NCI-H524 (cell line): Measurements from ENCODE around the gene POU3F3.

Source experiments
- DNase-seq, 2 experiments: peaks; one replicate each; lab custom pipeline; 2025; lab: John Stamatoyannopoulos, UW

The POU3F3 gene

DNA sequence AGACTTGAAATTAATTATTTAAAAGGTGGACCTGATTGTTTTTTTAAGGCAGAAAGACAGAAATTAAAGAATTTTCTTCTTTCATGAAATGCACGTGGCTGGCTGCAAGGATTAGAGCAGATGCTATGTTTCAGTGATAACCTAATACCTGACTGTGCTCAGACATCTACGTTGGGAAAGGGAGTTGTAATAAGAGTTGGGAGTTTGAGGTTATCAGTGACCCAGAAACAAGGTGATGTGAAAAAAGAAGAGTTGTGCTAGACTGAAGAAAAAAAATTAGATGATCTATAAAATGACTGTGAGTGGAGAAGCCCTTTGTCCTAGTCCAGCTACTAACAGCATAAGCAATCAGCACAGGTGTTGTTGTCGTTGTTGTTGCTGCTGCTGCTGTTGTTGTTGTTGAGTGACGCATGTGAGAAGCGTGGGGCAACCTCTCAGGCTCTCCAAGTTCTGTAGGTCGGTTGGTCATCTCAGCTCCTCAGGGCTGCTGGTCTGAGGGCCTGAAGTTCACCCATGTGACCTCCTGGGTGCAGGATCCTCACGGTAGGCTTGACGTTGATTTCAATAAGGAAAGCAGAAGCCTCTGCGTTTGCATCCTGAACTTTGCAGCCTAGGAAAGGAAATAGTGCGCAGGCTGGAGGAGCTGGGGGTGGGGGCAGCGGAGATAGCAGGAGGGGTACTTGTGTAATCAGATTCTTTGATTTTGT is 7.6 kb downstream of the POU3F3 start:
- DNase-seq = peak; percentile 22 to 63

DNA sequence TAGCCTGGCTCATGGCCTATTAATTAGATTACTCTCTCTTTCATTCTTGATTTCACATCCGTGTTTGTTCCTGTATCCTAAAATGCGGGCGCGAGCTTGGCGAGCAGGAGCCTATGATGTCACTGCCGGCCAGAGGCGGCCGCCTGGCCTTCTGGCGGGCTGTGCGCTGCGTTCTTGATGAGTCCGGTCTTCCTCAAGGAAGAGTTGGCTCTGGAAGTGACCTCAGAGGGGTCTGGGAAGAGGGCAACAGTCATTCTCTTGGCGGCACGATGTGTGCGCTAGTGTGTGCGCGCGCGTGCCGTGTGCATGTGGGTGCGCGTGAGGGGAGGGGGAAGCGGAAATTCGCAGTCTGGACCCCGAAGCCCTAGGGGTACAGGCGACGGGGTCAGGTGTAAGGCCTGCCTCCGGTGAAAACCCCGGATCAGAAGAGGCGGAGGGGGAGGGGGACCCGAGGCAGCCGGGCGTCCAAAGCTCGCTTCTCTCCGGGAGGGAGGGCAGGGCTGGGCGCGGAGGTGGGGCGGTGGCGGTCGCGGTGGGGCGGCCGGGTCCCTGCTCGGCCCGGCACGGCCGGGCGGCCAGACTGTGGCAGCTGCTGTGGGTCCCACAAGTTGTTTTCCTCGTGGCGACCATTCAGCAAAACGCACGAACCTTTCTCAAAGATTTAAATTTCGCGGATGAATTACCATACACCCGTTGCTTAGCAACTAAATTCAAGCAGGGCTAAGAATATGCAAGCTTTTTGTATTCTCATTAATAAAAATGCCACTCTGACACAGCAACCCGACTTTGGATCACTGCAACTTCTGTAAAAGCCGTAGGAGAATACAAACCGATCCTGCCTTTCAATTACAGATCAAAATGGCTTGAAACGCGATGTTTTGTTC is 8.4 kb downstream of the POU3F3 start:
- DNase-seq = peak; percentile 25 to 71

DNA sequence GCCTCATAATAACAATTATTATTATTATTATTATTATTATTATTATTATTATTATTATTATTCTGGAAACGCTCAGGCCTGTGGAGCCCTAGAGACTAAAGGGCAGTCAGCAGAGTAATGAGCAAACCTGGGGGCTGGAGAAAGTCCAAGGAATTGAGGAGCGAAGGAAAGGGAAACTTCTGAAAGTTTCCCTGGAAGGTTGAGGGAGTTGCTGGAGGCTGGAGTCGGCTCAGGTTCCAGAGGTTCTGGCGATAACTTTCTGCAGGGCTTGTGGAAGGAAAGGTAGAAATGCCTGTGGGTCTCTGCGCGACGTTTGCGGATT is 9.2 kb downstream of the POU3F3 start:
- DNase-seq = no peak

DNA sequence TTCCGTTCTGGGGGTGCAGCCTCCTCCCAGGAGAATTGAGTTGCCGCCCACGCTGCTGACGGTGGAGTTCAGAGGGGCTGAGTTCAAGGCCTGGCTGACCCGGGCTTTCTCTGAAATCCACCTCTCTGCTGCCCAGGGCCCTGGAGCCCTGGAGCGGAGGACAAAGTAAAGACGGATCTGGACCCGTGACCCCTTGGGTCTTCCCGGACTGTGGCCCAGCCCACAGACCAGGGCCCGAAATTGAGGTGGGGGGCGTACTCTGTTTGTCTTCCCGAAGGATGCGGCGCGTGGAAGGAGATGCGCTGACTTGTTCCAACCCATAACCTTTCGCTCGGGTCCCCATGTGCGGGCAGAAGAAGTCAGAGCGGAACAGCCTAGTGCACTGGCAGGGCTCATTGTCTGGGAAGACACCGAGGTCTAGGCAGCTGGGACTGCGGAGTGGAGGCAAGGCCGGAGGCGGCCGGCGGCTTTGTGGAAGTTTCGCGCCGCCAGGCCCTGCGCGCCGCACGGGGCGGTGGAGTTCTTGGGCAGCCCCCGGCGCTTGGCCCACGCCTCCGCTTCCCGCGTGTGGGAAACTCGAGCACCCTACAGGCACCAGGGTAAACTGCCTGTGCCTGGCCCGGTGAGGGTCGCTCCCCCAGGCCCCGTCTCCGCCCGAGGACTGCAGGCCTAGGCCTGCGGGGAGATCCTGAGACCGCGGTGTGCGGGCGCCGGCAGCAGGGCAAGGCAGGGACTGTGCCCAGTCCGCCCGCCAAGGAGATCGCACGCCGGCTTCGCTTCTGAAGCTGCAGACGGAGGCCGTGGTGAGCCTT is 9.8 kb downstream of the POU3F3 start:
- DNase-seq = no peak

DNA sequence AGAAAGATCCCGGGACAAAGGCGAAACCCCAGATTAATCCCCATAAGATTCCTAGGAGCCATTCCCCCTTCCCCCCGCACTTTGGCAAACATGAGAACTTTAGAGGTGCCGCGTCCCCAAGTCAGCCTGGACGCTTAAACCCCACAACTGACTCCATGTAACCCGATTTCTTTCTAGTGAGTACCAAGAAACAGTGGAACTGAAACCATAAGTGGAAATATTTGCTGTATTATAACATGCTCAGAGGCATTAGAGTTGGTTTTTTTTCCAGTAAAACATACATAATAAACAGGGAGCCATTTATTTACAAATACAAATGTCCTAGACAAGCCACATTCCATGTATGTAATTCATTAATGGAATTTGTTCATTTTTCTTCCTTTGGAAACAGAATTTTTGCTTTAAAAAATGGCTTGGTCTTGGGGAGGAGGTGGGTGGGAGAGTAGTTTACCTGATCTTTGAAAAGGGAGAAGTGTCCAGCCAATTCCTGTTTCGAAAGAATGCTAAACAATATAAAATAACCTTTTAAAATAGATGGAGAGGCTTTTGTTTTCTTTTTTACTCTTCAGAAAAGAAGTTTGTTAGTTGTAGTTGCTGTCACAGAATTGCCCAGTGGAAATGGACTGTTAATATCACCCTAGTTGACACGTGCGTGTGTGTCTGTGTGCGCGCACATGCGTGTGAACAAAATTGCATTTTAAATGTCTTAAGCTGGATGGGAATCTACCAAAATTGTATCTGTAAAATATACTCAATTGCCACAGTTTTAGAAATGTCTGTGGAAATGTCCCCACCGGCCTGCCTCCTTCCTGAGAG is 10.6 kb downstream of the POU3F3 start:
- no peak for DNase-seq

DNA sequence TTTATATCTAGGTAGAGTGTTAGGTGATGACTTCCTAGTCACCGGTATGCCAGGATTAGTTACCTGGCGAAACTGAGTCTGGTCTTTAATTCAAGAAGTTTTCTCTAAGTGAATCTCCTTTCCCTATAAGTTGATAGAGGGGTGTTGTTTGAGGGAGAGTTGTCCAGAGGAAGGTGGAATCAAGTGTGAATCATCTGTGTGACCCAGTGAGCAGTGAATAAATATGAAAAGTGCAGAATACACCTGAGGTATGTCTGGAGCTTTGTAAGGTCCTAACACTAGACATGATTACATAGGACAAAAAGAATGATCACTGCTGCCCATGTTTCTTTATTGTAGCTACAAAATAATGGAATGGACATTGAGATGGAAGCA is 11.2 kb downstream of the POU3F3 start:
- no peak for DNase-seq

DNA sequence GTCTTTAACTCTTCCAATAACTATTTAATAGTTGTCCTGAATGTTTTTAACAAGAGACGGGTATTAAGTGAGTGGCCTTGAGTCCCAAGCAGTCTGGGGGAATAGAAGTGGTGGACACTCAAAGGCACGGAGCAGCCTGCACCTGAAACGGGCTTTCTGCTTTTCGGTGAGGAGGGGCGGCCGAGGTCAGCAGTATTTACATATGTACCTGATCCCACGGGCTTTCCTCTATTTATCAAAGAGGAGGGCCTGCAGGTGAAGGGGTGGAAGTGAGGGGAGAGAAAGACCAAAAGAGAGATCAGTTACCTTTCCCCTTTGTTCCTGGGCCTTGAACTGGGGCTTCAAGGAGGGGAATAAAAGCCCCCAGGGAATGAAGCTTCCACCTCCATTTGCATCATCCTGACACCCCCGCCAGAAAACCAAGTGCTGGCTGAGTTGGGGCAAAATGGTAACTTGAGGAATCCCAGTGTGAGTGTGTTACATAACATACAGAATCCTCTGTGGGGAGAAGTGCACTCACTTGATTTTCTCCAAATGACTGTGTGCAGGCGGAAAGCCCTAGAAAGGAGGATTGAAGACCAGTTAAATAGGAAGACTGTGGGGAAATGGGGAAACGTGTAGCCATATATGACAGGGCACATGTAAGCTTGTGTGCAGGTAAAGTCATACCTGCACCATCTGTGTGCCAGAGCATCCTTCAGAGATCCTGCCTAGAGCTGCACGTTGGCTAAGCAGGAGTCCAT is 12.4 kb downstream of the POU3F3 start:
- DNase-seq = no peak

DNA sequence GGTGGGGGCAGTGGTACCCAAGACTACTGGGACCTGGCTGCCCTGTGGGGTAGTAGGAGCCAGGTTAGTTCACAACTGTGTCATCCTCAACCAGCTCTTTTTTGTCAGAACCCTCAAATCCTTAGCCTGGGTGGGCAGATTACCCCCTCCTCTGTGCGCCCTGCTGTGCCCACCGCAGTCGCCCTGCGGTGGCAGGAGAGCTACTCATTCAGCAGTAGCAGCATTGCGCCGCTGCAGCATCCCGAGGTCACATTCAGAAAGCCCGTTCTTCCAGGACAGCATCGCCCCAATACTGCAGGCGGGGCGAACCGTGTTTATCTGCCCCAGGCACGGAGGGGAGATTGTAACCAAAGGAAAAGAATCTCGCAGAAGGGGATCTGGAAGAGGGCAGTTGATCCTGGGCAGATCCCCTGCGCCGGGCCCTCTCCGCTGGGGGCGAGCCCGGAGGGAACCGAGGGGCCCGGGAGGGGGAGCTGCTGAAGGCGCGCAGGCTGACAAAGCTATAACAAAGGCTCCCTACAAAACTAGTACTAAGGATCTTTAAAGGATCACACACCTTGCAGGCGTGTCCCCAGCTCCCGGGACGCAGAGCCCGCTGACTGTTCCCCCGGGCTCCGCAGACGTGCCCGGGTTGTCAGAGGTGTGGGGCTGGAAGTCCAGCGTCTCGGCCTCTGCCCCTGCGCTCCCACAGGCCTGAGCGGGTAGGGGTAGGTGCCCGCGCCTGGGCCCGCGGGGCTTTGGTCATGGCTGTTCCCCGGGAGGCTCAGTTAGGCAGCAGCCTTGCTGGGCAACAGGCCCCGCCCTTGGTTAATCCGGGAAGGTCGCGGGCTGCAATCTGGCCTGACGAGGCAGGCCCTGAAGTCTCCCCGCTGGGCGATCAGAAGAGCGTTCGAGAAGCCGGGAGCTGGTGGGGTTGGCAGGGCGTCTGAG is 13.2 kb downstream of the POU3F3 start:
- peak; percentile 31 to 40 for DNase-seq

DNA sequence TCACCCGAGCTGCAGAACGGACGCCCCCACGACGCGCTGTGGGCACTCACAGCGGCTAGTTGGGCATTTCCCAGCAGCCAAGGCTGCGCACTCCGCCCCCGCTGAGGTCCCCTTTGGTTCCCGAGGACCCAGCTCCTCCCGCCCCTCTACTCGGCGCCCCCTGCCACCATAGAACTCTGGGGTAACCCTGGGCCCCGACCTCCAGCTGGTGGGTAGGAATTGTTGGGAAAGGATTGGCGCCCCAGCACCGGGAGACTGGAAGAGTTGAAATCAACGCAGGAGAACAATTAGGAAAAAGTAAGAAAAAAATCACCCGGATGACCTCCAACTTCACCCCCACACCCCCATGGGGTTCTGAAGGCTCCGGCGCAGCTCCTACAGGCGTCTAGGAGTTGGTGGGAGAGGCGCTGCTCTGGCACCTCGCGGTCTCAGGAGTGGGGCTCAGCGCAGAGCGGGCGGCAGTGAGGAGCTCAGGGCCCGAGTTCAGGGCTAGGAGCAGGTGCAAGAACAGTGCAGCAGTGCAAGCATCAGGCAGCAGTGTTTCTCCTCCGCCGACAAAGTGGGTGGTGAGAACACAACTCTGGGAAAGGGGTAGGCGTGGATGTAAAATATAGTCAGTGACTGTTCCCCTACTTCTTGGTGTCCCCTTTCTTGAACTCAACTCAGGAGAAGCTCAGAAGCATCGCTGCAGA is 14.0 kb downstream of the POU3F3 start:
- no peak for DNase-seq

DNA sequence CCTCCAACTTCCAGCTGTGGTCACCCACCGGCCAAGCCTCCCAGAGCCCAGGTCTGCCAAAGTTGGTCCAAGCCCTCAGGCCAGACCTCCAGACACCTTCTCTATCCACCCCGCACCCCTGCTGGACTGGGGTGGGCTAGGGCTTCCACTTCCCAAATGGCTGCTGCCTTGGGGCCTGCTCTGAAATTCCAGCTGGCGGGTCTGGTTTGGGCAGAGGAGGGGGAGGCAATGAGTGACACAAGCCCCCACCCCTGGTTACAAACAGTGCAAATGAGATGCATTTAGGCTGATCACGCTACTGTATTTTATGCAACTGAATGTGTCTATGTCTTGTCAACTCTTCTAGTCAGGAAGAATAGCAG is 14.6 kb downstream of the POU3F3 start:
- DNase-seq = no peak

DNA sequence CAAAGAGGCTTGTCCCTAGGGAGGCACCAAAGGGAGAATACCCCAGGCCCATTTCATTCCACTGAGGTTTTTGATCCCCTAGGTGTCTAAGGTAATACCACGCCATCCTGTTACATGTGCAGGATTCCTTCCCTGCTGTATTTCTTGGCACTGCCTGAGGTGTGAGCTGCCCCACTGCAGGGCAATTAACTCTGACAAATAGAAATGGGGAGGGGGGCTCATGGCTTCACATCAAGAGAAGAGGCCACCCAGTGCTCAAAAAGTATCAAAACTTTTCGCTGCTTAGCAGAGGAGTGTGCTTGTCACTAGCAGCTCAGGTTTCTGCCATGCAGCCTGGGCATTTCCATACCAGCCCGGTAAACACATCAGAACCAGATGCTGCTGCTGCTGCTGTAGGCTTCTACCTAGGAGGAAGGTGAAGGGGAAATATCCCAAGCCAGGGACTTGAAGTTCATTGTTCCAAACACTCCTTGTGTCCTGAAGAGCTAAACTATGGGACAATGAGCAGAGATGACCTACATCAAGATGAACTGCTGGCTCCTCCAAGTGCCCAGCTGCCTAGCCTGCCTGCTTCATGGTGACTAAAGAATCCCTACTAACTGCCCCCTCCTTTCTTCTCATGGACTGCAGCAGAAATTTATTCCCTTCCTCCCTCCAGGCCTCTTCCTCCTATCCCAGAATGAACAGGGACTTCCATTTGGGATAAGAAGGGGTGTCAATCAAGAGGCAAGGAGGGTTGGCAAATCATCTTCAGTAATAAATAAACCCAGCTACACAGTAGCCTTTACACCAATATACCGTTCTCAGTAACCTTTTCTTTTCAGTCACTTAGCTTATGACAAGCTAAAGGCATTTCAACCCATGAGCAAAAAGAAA is 16.4 kb downstream of the POU3F3 start:
- DNase-seq = no peak

DNA sequence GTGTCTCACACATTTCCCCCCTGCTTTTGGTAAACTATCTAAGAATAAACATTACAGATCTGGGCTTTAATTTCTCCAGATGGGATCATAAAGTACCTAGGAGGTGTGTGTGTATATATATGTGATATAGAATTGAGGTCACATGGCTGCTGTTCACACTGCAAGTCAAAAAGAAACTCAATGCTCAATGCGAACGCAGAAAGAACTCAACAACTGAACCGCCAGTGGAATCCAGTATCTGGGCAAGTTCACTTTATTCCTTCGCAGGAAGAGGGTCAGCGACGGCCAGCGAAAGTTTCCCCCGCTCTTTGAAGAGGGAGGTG is 17.7 kb downstream of the POU3F3 start:
- no peak for DNase-seq

DNA sequence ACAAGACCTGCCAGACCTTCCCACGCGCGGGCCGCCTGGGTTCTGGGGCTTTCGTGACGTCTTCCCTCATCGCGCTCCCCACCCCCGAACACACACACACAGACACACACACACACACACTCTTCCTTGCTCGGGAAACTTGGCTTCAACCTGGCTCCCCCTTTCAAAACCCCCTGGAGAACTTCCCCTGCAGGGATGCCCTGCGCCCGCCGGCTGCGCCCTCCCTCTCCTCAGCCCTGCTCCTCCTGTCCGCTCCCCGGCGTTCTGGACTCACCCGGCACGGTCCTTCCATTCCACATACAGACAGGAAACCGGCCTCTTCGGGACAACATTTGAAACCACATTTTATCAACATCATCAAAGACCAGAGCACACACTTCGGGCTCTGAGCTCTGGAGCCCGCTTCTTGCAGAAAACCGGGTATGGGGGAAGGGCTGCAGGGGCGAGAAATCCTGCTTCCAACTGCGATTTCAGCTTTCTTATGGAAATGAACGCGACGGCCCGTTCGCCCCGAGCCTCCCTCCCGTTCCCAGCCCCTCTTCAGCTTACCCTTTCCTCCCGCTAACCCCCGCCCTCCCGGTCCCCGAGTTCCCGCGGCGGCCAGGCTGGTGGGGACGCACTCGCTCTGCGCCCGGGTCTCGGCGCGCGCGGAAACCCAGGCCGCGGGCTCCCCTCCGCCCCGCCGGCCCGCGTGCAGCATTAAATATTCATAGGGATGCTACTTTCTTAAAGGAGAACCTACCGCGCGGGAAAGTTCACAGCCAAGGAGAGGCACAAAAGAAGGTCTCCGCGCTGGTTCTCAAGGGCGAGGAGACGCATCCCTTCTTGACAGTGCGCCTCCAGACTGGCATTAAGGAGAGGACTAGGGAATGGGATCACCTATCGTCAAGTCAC is 18.3 kb downstream of the POU3F3 start:
- DNase-seq = peak; percentile 47

DNA sequence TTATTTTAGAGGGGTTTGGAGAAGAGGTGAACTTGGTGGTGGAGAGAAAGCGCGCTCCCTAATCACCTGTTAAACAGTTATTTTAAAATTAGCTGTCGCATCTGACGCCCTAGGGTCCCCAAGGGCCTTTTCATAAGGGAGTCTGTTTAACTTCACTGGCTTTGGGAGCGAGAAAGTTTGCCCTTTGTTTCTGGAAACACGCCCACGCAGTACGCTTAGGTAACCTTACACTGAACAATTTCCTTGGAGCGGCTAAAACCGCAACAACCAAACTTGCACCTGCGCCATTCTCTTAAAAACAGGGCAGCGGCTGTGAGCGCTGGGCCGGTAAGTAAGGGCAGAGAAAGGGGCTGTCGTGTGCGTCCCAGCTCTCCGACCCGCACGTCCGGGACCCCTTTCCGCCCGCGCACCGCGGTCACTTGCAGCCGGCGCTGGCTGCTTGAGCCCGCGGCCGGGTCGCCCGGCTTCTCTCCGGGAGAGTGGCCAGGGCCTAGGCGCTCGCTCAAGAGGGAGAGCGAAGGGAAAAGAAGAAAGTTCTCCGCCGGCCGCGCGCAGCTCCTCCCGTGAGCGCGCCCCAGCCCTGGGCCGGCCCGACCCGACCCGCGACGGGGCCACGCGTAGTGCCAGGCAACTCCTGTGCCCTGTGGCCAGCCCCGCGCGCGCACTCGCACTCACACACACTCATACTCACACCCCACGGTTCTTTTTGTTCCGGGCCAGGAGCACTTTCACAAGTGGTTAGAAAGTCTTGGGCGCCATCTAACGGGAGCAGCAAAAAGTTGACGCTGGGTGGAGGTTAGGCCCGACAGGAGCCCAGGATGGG is 19.2 kb downstream of the POU3F3 start:
- peak; percentile 70 to 81 for DNase-seq

DNA sequence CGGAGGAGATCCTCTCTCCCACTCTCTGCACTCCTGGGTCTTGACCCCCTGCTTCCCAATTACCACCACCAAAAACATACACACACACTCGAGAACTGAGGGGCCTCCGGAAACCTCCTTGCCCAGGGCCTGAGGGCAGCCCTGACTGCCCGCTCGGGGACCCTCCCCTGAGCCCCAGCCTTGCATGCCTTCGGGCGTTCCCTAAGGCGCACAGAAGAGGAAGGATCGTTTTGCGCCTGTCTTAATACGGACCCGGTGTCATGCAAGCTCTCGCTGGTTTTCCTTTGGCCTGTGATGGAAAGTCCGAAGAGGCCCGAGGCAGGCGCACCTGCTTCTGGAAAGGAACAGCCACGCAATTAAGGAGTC is 19.8 kb downstream of the POU3F3 start:
- DNase-seq = no peak

DNA sequence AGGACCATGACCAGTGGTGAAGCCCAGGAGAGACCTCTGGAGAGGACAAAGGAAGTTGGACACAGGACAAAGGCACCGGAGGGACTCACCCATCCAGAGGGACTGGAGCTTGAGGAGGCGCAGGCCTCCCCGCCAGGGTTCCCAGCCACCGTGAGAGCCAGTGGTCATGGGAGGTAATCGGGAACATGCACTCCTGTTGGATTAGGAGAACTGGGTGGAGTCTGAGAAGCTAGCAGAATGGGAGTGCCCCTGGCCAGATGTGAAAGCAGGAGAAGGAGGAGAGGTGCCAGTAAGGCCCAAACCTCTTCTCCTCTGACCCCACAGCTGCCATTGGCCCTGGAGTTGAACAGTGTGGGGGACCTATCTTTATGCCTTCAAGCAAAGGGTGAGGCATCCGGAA is 20.3 kb downstream of the POU3F3 start:
- DNase-seq = no peak

DNA sequence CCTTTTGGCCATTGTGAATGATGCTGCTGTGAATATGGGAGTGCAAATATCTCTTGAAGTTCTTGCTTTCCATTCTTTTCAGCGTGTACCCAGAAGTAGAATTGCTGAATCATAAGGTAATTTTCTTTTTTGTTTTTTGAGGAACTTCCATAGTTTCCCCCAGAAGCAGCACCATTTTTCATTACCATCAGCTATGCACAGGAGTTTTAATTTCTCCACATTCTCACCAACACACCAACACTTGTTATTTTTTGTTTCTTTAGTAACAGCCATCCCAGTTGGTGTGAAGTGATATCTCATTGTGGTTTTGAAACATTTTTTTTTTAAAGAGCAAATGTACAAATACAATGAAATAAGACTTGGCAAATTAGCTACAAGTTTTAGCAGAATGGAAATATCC is 21.3 kb downstream of the POU3F3 start:
- no peak for DNase-seq
